Left ventricle myocardium superior (tissue), 1 donor: Measurements from ENCODE around the gene AIDA. TPM values are rescaled to one million over a fixed set of nuclear protein-coding genes. Genes with fewer than 3 reads are reported as not detected.
"Not testable (repeated sequence)": the region's sequence is repeated elsewhere in the genome, so short reads cannot be mapped to it uniquely, and the experiment has no call there.

ENCODE experiments used
- ATAC-seq: fragments of 200-7000 bp; cut with Tn5 transposase; one replicate; pipeline ENCODE4 v1.9.1; 2020; ENCODE audit warnings: mild to moderate bottlenecking, moderate library complexity
- DNase-seq: peaks from one replicate; pipeline ENCODE4 v3.0.0-alpha.2; 2020
- intact Hi-C: fragments of 100-400 bp; cut with micrococcal nuclease; formaldehyde crosslinking; loops from one replicate; pipeline ENCODE4 v1.11.0; 2022
- total RNA-seq: library from RNA; stranded (reverse); fragmentation: NEBNext Ultra II Directional; extraction: Animal tissue kit (Norgen Biotek cat#: 25700); gene quantifications from one replicate; pipeline ENCODE4 v1.2.1, GENCODE V29; 2021
- donor health status: DM: no; HTN: yes; CAD: no; lungs with severe emphysema.

AIDA gene
- total RNA-seq, 1 donor from 2014 or later: 52.7 TPM

DNA sequence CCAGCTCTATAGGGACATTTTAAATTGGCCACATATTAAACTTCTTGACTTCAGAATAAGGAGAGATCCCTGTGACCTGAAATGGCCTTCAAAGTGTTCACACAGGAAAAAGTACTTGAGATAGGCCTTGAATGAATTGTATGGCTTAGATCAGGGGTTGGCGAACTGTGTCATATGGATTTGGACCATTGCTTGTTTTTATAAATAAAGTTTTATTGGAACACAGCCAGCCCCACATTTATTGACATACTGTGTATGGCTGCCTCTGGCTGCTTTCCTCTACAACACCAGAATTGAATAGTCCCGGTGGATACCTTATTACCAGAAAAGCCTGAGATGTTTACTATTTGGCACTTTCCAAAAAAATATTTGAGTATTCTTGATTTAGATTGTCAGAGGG, 4.1 kb upstream of the AIDA start:
- intact Hi-C loops: no loop called here
- DNase-seq: no peak
- ATAC-seq: no peak

DNA sequence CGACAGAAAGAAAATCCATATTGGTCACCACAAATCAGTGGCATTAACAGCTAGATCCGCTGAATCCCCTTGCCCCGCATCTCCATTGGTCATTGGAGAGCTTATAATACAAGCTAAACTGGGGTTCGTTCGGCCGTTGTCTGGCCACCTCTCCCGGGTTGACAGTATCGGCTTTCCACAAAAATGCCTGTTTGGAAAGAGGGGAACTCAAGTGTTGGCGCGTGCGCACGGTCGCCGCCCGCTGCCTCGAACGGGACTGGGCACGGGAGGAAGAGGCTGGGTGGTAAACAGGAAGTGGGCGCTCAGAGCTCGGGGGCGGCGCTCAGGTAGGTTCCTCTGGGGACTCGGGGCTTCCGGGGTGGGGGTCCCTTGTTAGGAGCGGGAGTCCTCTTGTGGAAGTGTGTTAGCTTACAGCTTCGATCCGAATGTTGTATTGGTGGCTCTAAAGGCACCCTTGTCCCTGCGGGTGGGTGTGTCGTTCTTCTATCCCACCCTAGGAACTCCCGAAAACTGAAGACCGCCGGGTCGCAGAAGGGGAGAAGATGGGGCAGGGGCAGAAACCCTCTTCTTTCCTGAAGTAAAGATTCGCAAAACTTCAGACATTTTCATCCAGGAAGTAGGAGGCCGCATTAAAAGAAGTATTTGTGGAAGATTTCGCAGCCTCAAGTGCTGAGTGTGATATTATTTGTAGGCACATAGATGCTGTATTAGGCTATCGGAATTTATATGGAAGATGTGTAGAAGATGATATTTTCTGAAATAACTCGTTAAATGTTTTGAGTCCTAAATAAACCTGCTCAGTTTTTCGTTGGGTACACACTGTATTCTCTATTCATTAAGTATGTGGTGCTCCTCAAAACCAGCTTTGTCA, 1.0 kb upstream of the AIDA start:
- ATAC-seq (peak; percentile 88), DNase-seq (peak; percentile 95)
- intact Hi-C loops: no loop called here

DNA sequence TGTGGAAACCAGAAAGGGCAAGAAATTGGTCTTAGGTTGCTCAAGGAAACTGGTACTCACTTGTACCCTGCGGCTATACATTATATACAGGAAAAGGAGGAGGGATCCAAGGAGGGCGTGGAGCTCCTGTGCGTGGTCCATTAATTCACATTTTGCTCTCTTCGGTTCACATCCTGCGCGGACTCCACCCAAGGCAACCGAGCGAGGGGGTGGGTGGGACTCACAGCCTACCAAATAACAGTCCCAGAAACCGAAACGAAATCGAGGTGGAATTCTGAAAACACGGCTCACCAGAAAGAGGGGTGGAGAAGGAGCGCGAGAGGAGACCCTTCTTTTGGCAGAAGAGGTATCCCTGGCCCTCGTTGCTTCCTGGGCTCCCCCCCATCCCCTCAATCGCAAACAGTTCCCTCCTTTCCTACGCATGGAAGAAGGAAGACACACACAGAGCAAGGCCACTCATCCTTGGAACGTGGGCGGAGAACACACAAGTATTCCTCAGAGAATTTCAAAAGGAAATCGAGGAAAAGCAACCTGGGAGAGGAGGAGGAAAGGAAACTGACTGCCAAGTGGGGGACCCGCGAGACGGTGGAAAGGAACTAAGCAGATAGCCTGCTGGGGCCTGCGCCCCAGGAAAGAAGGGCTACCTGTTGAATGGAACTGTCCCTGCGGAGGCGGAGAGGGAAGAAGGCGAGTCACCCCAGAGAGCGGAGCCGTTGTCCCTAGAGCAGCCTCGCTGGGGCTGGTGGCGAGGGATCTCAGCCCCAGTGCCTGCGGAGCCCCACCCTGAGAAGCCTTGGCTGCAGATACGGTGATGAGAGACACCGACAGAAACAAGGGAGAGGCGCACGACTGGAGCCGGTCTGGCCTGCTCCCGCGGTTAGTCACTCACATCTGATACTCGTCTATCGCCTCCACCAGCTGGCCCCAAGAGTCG, 705 bp downstream of the AIDA start:
- DNase-seq (peak; percentile 65), ATAC-seq (peak; percentile 41)
- intact Hi-C loops: no loop called here

DNA sequence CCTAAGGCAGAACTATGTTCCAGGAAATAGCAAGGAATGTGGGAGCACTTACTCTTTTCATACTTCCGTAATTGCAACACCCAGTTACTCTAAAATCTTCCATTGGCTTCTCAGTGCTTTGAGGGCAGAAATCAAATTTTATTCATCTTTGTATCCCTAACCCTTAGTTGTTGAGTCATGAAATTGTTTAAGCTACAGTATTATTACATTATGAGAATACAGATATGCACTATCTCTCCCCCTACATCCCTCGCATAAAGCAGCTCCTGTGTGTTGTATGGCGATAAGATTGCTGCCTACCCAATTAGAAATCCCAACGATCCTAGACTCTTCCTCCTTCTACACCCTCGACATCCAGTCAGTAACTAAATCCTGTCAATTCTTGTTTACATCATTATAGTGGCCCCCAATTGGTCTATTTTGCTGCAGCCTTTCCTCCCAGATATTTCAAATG, 2.6 kb downstream of the AIDA start:
- intact Hi-C loops: no loop called here
- ATAC-seq: no peak
- DNase-seq: no peak

DNA sequence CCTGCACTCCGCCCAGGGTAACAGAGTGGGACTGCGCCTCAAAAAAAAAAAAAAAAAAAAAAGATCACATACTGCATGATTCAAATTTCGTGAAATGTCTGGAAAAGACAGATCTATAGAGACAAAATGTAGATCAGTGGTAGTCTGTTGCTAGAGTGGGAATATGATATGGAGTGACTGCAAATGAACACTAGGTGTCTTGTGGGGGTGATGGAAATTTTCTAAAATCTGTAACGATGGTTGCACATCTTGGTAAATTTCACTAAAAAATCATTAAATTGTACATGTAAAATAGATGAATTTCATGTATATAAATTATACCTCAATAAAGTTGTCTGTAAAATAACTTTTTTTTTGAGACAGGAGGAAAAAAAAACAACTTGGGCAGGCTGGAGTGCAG, 5.5 kb downstream of the AIDA start:
- ATAC-seq (no peak), DNase-seq (no peak)
- intact Hi-C loops: no loop called here

DNA sequence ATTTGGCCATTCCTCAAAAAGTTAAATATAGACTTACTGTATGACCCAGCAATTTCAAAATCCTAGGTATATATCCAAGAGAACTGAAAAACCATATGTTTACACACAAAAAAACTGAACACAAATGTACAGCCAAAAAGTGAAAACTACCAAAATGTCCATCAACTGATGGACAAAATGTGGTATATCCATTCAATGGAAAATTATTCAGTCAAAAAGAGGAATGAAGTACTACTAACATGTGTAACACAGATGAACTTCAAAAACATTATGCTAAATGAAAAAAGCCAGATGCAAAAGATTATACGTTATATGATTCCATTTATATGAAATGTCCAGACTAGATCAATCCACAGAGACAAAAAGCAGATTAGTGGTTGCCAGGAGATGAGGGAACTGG, 8.0 kb downstream of the AIDA start:
- DNase-seq (no peak), ATAC-seq (no peak)
- intact Hi-C loops: no loop called here

DNA sequence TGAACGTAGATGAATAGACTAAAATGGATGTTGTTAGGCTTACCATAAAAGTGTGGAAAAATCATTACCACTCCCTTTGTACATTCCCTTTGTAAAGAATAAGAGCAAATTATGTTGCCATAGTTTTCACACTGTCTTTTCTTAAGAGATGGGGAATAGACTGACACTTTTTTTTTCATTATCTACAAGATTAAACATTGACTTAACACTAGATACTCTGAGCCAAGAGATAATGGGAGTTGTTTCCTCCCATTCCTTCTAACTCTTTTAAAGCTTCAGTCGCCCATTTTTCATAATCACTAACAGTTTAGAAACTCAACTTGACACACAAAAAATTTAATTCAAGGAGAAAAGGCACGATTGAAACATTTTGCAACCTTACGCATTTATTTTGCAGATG, 10.1 kb downstream of the AIDA start:
- intact Hi-C loops: no loop called here

DNA sequence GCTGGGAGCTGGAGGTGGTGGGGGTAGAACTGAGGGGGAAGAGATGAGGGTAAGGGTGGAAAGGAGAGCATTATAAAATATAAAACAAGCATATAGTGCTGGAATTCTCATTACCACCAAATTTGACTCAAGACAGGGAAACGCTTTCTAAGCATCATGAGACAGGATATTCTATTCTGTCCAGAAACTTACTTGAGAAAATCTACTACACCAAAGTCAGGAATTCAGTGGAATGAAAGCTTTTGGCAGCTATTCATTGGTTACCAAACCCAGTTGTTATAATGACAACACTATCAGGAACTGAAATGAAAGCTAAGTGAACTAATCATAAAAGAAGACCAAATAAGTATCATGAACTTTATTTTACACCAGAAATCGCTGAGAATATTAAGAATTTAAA, 14.5 kb downstream of the AIDA start:
- ATAC-seq (no peak), DNase-seq (no peak)
- intact Hi-C loops: no loop called here

More for the DNA sequence above, 10.1 kb downstream of the AIDA start:
- DNase-seq: no peak
- no peak for ATAC-seq

DNA sequence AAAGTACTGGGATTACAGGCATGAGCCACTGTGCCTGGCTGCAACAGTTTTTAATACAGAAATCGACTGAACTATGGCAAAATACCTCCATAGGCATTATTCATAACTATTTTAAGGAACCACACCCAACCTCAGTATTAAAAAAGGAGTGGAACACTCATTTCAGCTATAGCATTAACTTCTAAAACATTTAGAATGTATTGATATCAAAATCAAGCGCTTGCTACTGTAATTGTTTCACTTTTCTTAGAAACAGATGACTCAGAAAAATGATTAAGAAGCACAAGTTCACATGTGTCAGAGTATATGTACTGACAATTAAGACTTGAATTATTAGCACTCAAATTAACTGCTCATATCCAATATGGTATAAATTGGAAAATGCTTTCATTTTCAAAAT, 15.1 kb downstream of the AIDA start:
- ATAC-seq (no peak), DNase-seq (no peak)
- intact Hi-C loops: no loop called here

DNA sequence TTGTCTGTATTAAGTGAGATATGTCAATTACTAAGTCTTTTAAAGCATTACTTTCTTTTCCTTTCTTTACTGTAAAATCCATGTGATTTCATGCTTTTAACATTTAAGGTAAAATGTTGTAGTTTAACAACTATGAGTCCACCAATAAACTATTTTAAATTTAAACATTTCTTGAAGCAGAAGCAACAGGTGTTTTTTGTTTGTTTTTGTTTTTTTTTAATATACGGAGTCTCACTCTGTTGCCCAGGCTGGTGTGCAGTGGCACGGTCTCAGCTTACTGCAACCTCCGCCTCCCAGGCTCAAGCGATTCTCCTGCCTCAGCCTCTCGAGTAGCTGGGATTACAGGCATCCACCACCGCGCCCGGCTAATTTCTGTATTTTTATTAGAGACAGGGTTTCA, 15.6 kb downstream of the AIDA start:
- no peak for DNase-seq
- no peak for ATAC-seq
- intact Hi-C loops: no loop called here

DNA sequence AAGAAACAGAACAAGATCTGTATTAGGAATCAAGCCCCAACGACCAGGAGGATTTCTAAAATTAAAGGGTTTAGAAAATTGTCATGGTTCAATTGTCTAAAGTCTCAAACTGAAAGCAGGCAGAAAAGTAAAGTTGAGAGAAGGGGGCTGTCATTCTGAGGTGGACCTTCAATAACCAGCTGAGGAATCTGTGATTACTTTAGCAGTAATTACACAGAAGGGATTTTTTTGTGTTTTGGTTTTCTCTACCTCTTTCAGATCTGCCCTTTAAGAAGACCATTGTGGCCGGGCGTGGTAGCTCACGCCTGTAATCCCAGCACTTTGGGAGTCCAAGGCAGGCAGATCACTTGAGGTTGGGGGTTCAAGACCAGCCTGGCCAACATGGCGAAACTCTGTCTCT, 17.4 kb downstream of the AIDA start:
- ATAC-seq (no peak), DNase-seq (no peak)
- intact Hi-C loops: no loop called here

DNA sequence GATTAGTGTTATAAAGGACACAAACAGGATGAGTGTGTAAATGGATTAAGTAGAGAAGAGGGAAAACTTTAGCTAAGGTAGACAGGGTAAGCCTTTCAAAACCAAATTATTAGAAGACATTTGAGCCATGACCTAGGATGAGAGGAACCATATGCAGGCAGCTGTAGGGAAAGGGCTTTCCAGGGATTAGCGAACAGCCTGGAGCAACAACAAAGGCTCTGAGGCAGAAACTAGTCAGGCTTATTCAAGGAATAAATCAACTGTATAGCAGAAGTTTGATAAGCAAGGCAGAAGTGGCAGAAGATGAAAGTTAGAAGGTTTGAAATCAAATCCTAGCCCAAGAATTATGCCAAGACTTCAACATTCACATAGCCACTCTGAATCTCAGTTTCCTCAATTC, 21.3 kb downstream of the AIDA start:
- ATAC-seq (no peak), DNase-seq (no peak)
- intact Hi-C loops: no loop called here

DNA sequence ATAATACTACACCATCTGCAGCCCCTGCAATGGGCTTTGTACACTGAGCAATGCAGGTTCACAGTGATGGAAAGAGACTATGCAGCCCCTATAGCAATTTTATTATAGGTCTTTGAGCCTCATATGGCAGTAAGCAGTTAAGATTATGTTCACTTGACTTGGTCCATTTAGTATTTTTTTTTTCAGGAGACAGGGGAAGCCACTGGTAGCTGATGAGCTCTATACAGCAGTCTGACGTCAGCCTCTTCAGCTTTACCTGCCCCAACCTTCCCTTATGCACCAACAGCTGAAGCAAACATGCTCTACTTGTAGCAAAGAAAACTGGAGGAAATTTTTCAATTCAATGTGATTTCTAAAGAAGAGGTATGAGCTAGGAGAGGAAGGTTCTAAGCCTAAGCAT, 32.2 kb downstream of the AIDA start:
- intact Hi-C loops: no loop called here
- ATAC-seq (no peak), DNase-seq (no peak)

DNA sequence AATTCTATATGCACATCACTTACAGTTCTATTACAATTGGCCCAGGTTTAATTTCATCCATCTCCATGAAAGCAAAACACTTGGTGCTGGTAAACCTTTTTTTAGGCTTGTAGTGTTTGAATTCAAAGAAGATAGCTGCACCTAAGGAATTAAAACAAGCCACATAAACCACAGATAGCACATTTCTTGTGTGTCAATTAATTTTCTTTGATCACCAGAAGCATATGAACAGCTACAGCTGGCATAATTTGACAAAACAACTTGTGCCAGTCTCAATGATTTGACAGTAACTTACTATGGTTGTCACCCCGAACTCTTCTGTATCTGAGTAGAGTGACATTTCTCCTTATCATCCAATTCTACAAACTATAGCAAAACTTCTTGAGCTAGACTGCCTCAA, 42.2 kb downstream of the AIDA start:
- no peak for ATAC-seq
- intact Hi-C loops: no loop called here
- no peak for DNase-seq

DNA sequence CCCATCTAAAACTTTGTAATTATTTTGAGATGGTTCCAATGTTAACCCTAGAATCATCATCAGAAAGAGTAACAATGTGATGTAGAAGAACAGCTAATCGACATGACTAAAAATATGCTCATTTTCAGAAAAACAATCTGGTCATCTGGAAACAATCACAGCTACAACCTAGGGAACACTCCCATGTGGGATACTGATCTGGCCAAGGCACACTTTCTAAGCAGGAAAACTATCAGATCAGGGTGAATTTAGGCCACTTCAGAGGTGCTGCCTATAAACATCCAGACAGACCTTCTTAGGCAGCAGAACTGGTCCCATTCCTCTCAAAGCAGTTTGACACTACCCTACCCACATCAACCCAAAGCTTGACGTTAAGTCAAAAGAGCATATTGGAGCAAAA, 43.2 kb downstream of the AIDA start:
- intact Hi-C loops, DNase-seq: not testable (repeated sequence)
- peak; percentile 53 for ATAC-seq

DNA sequence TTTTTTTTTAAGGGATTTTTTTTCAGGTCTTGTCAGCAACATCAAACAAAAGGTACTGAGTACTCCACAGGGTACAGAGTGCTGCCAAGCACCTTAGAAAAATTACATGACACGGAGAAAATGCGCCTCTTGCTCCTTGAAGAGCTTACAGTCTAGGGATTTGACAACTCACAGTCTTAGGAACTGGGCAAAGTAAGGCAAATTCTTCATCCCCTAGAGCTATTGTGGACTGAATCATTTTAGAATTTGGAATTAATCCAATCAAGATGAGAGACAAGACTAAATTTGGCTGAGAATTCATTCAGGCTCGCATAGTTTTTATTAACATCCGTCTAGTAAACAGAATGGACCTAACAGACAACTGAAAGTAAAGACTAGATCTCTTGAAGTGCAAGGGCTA, 44.1 kb downstream of the AIDA start:
- intact Hi-C loops, DNase-seq: not testable (repeated sequence)
- peak; percentile 45 for ATAC-seq

DNA sequence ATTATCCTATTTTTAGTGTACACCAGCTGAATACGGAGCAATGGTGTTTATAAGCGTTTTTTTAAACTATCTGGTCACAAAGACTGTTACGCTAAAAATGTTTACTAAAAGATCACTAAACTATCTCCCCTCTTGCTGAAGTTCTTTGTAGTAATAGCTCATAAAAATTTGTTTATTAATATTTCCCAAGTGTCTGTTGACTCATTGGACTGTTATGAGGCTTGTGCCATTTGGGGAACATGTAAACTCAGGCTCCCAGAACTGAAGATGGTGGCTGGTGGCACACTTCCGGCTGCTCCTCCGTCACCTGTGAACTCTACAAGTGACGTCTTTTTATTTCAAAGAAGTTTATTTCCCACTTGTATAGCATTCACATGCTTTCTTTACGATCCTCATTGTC, 46.3 kb downstream of the AIDA start:
- intact Hi-C loops: no loop called here
- ATAC-seq: no peak
- no peak for DNase-seq

DNA sequence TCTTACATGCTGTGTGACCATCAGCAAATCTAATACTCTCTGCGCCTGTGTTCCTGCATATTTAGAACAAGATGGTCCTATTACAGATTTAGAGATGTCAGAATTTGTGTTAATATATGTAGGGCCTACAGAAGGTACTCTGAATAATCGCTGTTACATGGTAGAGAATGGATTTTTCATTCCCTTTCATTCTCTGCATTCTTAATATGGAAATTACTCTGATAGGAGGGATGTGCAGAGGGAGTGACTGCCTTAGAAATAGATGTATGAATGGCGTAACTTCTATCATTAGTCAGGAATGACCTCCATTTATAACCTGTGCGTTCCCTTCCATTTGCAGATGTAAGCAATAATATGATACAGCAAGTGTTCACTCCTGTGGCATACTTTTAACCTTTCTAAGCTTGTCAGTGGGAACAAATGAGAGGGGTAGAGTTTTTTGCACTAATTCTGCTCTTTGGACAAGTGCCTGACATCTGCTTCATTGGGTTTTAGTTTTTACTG, 48.8 kb downstream of the AIDA start:
- DNase-seq (no peak), ATAC-seq (no peak)
- intact Hi-C loops: no loop called here

DNA sequence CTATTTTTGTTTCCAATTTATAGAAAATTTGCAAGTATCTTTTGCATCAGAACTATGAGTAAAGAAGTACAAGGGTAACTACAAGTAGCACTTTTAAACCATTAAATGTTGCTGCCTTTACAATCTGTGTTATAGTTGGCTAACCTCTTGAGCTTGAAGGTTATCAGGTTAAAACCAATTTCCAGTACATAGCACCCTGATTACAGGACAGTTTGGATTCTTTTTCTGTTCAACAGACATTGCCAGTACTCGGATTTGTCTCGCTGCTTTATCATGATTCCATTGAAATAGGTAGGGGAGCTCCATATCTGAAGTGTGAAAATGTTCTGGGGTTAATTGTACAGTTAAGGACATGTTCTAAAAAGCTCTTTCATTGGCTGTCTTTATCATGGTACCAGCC, 54.4 kb downstream of the AIDA start:
- DNase-seq: no peak
- intact Hi-C loops: loop anchor here (10.0 kb wide), 1 partner anchor 67 kb away; no protein-coding TSS in a partner anchor
- no peak for ATAC-seq
